NCI-H128 (cell line): ENCODE results near the gene TRABD2B.

Experiments
- DNase-seq: peaks from one replicate; lab custom pipeline; 2025; ENCODE audit not compliant: unreplicated experiment; lab: John Stamatoyannopoulos, UW

TRABD2B gene

DNA sequence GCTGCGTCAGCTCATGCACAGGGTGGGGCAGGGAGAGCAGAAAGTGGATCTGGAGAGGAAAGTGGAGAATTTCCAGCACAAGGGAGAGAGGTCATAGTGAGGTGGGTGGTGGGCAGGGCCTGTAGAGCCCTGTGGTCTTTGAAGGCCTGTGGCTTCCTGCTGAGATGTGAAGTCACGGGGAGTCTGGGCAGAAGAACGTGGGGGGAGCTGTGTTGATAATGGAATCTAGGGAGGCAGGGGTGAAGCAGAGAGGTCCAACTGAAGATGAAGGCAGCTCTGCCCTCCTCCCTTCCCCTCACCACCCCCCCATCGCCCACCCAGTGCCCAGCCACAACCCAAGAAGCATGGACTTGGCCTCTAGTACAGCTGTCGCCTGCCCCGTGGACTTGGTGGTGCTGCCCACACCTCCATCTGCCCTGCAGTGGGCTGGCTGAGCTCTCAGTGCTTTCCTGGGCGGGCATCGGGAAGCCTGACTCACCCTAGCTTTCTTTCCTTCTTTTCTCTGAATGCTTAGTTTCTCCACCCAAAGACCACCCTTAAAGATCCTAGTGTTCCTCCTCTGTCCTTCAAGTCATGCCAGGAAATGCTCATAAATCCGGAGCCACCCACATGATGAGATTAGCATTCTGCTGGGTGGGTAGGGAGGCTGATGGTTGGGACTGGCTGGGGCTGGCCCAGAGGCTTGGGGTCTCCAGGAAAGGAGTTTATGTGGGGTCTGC, 186.1 kb downstream of the TRABD2B start:
- no peak for DNase-seq

- no peak for DNase-seq
These were observed 187.7 kb downstream of the TRABD2B start for GRCh38 chr1:47809301-47810084.

DNA sequence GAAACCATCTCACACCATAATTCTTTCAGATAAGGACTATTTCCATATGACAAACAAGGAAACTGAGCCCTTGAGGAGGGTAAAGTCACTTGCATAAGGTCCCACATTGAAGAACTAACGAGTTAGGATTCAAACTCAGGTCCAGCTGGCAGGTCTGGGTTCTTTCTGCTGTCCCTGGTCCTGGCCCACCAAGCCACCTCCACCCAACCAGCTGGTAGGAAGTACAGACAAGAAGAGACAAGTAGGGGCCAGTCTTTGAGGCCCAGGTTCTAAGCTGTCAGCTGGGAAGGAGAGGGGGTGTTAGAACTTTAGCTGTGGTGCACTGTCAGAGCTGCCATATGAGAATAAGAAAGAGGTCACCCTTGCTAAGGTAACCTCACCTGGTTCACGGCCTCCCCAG, 188.6 kb downstream of the TRABD2B start:
- DNase-seq: no peak

- DNase-seq: no peak
These were observed 191.2 kb downstream of the TRABD2B start for GRCh38 chr1:47805921-47806361.

DNA sequence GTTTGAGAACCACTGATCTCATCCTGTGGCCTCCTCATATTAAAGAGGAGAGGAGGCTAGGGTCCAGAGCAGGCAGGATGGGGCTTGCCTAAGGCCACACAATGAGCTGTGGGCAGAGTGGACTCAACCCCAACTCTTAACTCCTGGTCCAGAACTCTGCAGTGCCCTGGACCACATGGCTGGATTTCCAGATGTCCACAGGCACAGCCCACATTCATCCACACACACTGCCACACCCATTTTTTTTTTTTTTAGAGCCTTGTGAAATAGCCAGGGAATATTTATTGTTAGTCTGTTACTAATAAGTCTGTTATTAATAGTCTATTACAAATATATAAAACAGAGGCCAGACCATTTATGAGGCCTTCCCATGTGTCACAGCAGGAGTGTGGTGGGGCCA, 192.2 kb downstream of the TRABD2B start:
- no peak for DNase-seq

- DNase-seq: no peak
These were observed 193.2 kb downstream of the TRABD2B start for GRCh38 chr1:47803815-47804501.

DNA sequence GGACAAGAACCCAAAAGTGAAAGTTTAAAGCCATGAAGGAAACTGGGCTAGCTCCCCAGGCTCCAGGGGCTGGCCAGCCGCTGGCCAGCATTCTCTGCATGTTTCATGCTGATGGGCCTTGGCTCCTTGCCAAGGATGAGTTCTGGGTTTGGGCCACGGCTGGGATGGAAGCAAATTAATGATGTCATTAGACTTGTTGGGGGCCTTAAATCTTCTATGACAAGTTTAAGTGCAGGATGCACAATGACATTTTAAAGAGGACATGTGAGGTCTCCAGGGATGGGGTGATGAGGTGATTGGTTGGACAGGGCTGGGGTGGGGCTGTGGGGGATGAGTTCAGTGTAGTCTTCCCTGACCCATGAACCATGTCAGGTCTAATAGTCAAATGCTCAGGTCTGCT, 199.6 kb downstream of the TRABD2B start:
- DNase-seq: no peak

DNA sequence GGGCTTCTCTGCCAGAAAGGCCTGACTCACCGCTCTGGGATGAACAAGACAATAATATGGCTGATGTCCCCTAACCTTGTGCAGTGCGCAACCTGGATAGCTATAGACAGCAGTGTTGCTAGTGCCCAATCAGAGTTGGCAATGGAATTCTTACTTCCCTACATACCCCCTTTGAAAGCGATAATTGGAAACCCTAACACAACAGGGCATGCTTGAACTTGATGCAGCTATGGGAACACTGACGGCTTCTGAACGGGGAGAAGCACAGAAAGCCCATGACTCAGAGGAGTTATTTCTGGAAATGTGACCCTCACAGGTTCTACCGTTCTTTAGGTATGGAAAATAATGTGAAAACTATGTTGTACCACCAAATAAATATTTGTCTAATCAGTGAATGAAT, 200.6 kb downstream of the TRABD2B start:
- DNase-seq: no peak

- no peak for DNase-seq
These were observed 202.1 kb downstream of the TRABD2B start for GRCh38 chr1:47795102-47795501.

- no peak for DNase-seq
These were observed 202.7 kb downstream of the TRABD2B start for GRCh38 chr1:47794530-47794929.

GRCh38 chr1:47794081-47794480, 203.1 kb downstream of the TRABD2B start:
- no peak for DNase-seq

GRCh38 chr1:47793563-47793962, 203.6 kb downstream of the TRABD2B start:
- DNase-seq: no peak

- no peak for DNase-seq
These were observed 204.4 kb downstream of the TRABD2B start for GRCh38 chr1:47792779-47793178.

GRCh38 chr1:47791879-47792608, 205.1 kb downstream of the TRABD2B start:
- DNase-seq: no peak

- no peak for DNase-seq
These were observed 208.4 kb downstream of the TRABD2B start for GRCh38 chr1:47788761-47789160.

- DNase-seq: no peak
These were observed 209.6 kb downstream of the TRABD2B start for GRCh38 chr1:47787560-47787959.

- no peak for DNase-seq
These were observed 210.9 kb downstream of the TRABD2B start for GRCh38 chr1:47786316-47786715.

- no peak for DNase-seq
These were observed 211.5 kb downstream of the TRABD2B start for GRCh38 chr1:47785561-47786271.

GRCh38 chr1:47785118-47785517, 212.1 kb downstream of the TRABD2B start:
- DNase-seq: no peak

- no peak for DNase-seq
These were observed 212.7 kb downstream of the TRABD2B start for GRCh38 chr1:47784497-47784822.
